ENCODE data around the gene COL6A1.
"Not testable (repeated sequence)": the region's sequence is repeated elsewhere in the genome, so short reads cannot be mapped to it uniquely, and the experiment has no call there.

The COL6A1 gene

GRCh38 chr21:45945066-45945867 is 36.3 kb upstream of the COL6A1 start:
- DNase-seq (ENCODE audit: low read depth): no peak

GRCh38 chr21:45945868-45946210 is 35.7 kb upstream of the COL6A1 start:
- DNase-seq (ENCODE audit: low read depth): no peak

- no peak for DNase-seq (ENCODE audit: low read depth)
Measured at GRCh38 chr21:45947296-45947695, 34.3 kb upstream of the COL6A1 start.

- no peak for DNase-seq (ENCODE audit: low read depth)
Measured at GRCh38 chr21:45947716-45948255, 33.8 kb upstream of the COL6A1 start.

GRCh38 chr21:45948576-45949141 is 32.9 kb upstream of the COL6A1 start:
- no peak for DNase-seq (ENCODE audit: low read depth)

GRCh38 chr21:45949928-45950739 is 31.4 kb upstream of the COL6A1 start:
- no peak for DNase-seq (ENCODE audit: low read depth)

- DNase-seq (ENCODE audit: low read depth): peak; percentile 23
Measured at GRCh38 chr21:45950740-45951515, 30.6 kb upstream of the COL6A1 start.

- DNase-seq (ENCODE audit: low read depth): no peak
Measured at GRCh38 chr21:45951676-45952075, 29.9 kb upstream of the COL6A1 start.

- not testable (repeated sequence) for DNase-seq (ENCODE audit: low read depth)
Measured at GRCh38 chr21:45952527-45952926, 29.0 kb upstream of the COL6A1 start.

GRCh38 chr21:45952974-45953373 is 28.6 kb upstream of the COL6A1 start:
- no peak for DNase-seq (ENCODE audit: low read depth)

GRCh38 chr21:45954261-45954660 is 27.3 kb upstream of the COL6A1 start:
- DNase-seq (ENCODE audit: low read depth): peak; percentile 55

- no peak for DNase-seq (ENCODE audit: low read depth)
Measured at GRCh38 chr21:45954921-45955320, 26.6 kb upstream of the COL6A1 start.

- no peak for DNase-seq (ENCODE audit: low read depth)
Measured at GRCh38 chr21:45957551-45957950, 24.0 kb upstream of the COL6A1 start.

- DNase-seq (ENCODE audit: low read depth): peak; percentile 33
Measured at GRCh38 chr21:45957981-45958600, 23.5 kb upstream of the COL6A1 start.

- DNase-seq (ENCODE audit: low read depth): no peak
Measured at GRCh38 chr21:45959182-45959581, 22.4 kb upstream of the COL6A1 start.

GRCh38 chr21:45959779-45960390 is 21.7 kb upstream of the COL6A1 start:
- no peak for DNase-seq (ENCODE audit: low read depth)

GRCh38 chr21:45961408-45961807 is 20.2 kb upstream of the COL6A1 start:
- not testable (repeated sequence) for DNase-seq (ENCODE audit: low read depth)

GRCh38 chr21:45962531-45963231 is 18.9 kb upstream of the COL6A1 start:
- DNase-seq (ENCODE audit: low read depth): no peak

GRCh38 chr21:45963232-45963570 is 18.4 kb upstream of the COL6A1 start:
- DNase-seq (ENCODE audit: low read depth): peak; percentile 18

GRCh38 chr21:45964649-45965048 is 16.9 kb upstream of the COL6A1 start:
- DNase-seq (ENCODE audit: low read depth): no peak

All from iris pigment epithelial cell (primary cell).